GM18517 (cell line): ENCODE results near the gene SNAP47.

Experiments used
- ATAC-seq: cut with Tn5 transposase; IDR thresholded peaks from one replicate; pipeline ENCODE4 v1.9.1; 2021; ENCODE audit warnings: mild to moderate bottlenecking, moderate library complexity; ENCODE audit not compliant: unreplicated experiment

Gene SNAP47

GRCh38 chr1:227781314-227781930 lies 46.2 kb downstream of the SNAP47 start:
- ATAC-seq, result no peak

GRCh38 chr1:227782226-227782625 lies 47.0 kb downstream of the SNAP47 start:
- no peak for ATAC-seq

- ATAC-seq, result no peak
Measured at GRCh38 chr1:227785094-227785804, 50.0 kb downstream of the SNAP47 start.

DNA sequence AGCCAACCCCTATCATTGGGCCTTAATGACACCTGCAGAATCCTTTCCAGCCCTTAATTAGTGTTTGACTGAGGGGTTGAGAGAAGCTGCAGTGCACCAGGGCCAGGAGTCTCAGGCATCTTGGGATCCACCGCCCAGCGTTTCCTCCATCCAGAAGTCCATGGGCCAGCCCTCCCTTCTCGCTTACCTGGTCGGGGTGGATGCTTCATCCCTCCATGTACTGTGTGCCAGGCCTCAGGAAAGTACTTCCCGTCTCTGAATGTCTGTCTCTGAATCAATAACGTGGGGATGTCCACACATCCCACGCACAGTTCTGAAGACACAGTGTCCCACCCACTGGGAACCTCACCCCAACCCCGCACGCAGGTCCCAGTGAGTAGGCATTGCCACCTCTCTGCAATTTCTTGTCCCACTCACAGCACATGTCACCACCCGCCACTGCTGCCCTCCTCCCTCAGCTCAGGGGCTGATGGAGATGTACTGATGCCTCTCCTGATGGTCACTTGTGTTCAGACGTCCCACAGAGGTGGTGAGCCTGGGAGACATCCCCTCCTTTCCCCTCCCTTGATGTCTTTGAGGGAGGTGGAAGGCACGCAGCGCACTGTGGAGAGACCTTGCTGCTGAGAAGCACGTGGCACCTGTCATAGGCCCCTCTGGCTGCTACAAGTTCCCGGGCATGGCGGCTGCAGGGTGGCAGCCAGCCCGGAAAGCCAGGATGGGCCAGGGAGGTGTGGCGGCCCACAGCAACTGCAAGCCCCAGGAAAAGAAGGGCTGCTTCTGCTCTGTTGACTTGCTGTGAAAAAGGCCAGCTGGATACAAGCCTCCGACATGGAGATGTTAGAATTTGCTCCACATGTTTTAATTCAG lies 50.8 kb downstream of the SNAP47 start:
- no peak for ATAC-seq

- ATAC-seq, result no peak
Measured at GRCh38 chr1:227786673-227787512, 51.7 kb downstream of the SNAP47 start.

GRCh38 chr1:227787513-227788270 lies 52.5 kb downstream of the SNAP47 start:
- ATAC-seq, result peak; percentile 91

DNA sequence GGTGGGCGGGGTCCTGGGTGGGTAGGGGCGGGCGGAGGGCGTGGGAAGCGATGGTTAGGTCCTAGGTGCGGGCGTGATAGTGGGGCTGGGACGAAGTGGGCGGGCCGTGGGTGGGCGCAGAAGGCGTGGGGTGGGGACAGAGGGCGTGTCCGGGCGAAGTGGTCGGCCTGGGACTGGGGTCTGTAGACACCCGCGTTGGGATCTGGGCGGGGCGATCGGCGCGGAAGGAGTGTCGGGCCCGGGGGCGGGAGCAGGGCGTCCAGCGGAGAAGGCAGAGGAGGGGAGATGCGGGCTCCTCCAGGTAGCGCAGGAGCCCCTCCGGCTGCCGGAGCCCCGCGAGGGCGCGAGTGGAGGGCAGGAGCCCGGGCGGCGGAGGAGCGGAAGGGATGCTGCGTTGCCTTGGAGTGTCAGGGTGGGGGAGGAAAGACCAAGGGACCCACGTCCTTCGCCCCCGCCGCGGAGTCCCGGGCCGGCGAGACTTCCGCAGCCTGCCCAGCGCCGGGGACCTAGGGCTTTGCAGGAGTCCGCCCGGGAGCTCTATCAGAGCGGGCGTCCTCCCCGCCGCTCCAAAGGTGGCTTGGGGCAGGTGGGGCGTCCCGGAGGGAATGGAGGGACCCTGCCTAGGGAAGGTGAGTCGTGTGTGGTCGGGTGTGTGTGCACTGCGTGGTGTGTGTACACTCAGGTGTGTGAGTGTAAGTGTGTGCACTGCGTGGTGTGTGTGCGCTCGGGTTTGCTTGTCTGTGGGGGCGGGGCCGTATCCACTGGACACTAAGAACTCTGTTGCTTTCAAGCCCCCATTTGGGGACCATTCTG lies 53.2 kb downstream of the SNAP47 start:
- peak; percentile 43 for ATAC-seq

DNA sequence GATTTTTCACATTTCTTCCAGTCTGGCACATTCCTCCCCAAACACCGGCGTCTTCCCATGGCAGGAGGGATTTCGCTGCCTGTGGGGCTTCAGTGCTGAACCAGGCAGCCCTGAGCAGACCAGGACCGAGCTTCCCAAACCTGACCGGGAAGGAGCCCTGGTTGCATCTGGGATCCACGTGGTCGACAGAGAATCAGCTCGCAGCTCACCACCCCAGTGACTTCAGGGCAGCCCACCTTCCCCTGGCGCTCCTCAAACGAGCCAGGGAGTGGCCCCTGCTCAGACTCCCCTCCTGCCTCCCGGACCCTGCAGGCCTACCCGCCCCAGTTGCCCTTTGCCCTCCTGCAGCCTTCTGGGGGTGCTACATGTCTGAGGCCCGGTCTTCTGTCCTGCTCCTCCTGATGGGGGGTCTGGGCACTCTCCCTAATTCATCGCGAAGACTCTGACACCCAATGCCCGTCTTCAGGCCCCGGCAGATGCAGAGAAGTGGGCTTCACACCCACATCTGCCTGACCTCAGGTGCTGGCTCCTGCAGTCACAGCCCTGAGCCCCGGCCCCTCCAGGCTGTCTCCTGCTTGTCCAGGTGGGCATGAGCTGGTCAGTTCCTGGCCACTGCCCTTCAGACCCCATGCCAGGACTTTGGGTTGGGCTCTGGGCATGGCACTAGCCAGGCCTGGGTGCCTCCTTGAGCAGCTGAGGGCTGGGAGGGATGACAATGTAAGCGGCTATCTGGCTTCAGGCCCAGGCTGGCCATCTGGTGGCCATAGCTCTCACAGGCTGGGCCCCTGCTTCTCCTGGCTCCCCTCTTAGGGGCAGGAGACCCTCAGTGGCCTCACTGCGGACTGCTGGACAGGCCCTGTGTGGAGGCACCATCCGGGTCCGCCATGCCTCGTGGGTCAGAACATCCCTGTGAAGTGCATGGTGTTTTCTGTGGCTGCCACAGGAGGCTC lies 54.1 kb downstream of the SNAP47 start:
- ATAC-seq, result no peak

DNA sequence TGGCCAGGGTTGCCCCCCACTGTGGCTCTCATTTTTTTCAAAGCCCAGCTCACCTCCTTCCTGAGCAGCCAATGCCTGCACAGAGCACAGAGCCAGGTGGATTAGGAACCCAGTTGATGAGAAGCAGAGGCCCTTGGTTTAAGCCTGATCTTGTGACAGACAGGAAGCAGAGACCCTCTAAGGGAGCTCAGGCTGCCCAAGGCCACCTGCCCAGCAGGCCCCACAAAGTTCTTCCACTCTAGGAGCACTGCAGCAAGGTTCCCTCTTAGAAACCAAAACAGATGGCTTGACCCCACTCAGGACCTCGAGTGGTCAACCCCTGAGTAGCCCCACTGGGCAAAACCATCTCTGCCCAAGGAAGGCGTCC lies 54.8 kb downstream of the SNAP47 start:
- ATAC-seq, result no peak

GRCh38 chr1:227790868-227791267 lies 55.6 kb downstream of the SNAP47 start:
- ATAC-seq, result no peak

DNA sequence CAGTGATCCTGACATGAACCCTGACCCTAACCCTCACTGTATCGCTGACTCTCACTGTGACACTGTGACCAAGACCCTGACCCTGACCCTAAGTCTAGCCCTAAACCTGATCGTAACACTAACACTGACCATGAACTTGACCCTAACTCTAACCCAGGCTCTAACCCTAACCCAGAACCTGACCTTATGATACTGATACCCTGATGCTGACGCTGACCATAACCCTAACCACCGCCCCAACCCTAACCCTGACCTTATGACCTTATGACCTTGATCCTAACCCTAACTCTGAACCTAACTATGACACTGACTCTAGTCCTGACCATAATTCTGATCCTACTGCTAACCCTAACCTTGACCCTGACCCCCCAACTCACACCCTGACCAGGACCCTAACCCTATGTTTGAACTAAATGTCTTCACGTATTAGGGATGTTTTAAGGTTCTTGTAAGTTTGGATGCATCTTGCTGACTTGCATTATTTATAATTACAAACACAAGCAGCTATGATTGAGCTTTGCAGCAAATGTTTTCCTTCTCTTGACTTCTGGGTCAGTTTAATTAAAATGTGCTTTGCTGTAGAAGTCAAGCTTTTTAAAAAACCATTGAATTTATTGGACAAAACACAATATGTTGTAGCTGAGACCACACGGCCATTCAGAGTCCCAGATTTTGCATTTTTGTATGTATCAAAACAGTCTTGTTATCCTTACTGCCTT lies 56.3 kb downstream of the SNAP47 start:
- no peak for ATAC-seq

- ATAC-seq, result no peak
Measured at GRCh38 chr1:227792216-227793078, 57.2 kb downstream of the SNAP47 start.

- no peak for ATAC-seq
Measured at GRCh38 chr1:227793079-227793947, 58.1 kb downstream of the SNAP47 start.

DNA sequence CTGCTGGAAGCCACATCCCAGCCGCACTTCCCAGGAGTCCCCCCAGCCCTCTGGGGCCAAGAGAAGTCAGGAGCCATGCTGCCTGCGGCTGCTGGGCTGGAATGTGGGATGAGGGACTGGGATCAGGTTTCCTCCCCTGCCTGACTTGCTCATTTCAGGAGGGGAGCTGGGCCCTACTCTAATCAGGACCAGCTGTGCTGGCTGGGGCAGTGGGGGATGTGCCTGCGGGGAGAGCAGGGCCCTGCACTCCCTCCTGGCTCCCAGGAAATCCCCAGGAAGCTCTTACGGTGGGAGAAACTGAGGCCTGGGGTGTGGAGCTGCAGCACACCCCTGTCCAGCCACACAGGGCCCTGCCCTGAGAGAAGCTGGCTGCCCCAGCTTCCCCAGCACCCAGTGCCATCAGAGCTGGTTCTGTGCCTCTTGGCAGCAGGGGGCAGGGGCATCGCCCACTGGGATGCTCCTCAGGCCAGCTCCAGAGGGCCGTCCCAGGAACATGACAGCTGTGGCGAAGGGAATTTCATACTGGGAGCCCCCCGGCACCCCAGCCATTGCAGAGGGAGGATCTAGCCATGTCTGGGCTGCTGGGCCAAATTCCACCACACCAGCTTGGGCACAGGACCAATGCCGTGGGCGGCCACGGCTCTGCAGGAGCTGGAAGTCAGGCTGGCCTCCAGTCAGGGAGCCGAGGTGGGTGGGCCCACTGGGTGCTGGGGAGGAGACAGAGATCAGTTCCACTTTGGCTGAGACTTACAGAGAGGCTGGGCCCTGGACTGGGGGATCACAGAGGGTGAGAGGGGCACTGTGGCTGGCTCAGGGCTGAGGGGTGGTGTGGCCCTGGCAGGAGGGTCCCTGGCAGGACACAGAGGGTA lies 58.9 kb downstream of the SNAP47 start:
- no peak for ATAC-seq

GRCh38 chr1:227794817-227795192 lies 59.6 kb downstream of the SNAP47 start:
- ATAC-seq, result no peak
